NCI-H446 (cell line): ENCODE measurements around the gene TULP4.
"Not testable (repeated sequence)": the region's sequence is repeated elsewhere in the genome, so short reads cannot be mapped to it uniquely, and the experiment has no call there.

Experiments used
- DNase-seq, 2 experiments: peaks; one replicate each; lab custom pipeline; 2025; lab: John Stamatoyannopoulos, UW

TULP4 gene

GRCh38 chr6:158391276-158391675 lies 79.0 kb downstream of the TULP4 start:
- no peak for DNase-seq

DNA sequence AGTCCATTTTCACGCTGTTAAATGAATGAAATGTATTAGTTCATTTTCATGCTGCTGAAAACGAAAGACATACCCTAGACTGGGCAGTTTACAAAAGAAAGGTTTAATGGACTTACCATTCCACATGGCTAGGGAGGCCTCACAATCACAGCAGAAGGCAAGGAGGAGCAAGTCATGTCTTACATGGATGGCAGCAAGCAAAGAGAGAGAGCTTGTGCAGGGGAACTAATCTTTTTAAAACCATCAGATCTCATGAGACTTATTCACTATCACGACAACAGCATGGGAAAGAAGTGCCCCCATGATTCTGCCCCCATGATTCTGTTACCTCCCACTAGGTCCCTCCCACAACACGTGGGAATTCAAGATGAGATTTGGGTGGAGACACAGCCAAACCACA lies 79.7 kb downstream of the TULP4 start:
- DNase-seq = not testable (repeated sequence)

DNA sequence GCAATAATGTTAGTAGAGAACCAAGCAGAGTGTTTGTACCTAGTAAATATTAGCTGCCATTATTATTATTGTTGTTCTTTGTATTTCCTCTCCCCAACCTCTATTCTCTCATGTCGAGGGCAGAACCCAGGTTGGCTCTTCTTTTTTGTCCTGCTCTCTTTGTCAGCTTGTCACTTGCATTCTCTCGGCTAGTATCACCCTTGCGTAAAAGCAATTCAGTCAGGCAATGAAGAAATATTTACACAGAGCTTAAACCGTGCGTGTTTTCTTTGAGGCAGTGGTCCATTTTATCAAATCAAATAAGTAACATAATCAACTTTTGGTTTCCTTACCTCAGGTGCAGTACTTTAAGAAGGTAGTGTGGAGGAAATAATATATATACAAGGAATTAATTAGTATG lies 83.9 kb downstream of the TULP4 start:
- DNase-seq = no peak

DNA sequence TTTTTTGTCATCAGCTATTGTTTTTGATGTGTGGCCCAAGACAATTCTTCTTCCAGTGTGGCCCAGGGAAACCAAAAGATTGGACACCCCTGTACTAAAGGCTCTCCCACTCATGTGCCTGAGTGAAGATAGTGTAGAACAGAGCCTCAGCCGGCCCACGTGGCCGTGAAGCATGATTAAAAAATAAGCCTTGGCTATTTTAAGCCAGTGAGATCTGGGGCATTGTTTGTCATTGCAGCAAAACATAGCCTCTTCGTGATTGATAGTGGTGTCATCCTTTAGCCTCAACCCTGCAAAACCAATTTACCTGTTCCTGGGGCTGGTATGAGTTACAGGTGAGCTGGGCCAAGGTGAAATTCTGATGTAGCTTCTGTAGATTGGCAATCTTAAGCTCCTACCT lies 85.3 kb downstream of the TULP4 start:
- no peak for DNase-seq

- DNase-seq = no peak
Measured at GRCh38 chr6:158398252-158399024, 86.2 kb downstream of the TULP4 start.

DNA sequence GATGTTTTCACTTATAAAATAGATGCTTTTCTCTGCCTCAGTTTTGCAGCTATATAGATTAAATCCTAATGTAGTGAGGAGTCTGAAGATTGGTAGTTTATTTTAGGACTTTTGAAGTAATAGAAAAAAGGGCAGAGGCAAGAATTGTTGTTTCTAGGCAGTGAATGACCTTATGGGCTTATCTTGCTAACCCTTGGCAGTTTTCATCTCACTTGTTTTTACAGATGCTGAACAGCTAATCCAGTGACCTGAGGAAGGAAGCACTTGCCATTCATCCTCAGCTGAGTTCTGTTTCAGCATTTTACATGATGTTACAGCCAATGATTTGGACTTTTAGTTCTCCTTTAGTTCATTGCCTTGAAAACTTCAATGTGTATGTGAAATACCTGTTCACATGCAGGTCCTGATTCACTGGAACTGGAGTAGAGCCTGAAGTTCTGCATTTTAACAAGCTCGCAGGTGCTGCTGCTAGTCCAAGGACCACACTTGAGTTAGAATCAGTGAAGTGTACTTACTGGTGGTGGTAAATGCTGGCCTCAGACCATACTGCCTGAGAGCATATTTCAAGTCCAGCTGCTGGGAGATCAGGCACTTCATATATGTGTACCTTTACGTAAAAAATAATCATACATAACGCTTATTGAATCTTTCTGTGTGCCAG lies 86.9 kb downstream of the TULP4 start:
- no peak for DNase-seq

GRCh38 chr6:158402184-158402583 lies 89.9 kb downstream of the TULP4 start:
- no peak for DNase-seq

GRCh38 chr6:158405321-158405831 lies 93.1 kb downstream of the TULP4 start:
- DNase-seq = not testable (repeated sequence)

GRCh38 chr6:158405933-158406332 lies 93.7 kb downstream of the TULP4 start:
- no peak for DNase-seq

DNA sequence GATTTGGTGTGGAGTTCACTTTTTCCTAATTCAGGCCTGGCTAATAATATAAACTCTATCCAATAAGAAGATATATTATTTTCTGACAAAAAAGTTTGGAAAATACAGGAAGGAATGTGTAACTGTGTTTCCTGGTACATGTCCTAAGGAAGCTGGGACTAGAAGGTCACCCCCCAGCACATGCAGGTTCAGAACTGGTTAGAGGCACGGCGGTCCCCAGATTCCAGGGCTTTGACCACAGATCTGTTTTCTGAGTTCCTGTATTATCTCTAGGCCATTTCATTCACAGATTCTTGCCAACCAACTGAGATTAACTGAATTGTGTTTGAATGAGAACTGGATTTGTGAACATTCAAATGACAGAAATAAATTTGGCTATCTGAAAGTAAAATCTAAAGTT lies 94.5 kb downstream of the TULP4 start:
- DNase-seq = no peak

DNA sequence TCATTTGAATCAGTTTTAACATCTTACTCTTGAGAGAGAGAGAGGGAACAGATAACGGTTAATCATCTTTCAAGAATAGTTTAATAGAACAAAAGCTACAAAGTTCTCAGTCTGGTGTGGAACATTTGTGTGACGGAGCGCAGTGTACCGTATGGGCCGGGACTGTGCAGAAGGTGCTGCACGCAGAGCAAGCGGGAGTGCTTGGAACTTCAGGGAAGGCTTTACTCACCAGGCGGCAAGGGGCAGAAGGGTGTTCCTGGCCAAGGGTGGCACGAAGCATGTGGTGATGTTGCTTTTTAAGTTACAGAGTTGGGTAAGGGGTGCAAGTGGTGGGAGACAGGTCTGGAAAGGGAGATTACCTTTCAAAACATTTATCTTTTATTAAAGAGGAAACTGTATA lies 95.7 kb downstream of the TULP4 start:
- DNase-seq = no peak

DNA sequence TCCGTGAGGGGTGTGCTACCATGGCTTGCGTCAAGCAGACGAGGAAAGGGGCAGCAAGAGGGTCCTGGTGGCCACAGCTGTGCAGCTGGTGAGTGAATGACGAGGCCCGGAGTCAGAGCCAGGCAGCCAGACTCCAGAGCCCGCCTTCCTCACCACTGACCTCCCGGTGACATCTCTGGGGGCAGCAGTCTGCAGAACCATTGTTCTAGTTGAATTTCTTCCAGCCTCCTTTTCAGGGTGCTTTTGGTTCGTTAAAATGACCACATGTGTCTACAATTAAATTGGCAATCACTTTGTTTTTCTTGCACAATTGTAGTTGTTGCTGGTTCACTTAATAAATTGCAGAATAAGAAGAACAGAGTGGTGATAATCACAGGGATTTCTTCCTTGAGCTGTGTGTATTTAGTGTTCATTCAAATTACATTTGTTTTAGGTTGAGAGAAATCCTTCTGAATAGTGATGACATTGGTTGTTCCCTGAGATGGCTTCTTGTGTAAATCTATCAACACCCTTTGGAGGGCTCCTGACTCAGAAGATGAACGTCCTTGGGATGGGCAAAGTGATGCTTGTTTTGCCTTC lies 96.4 kb downstream of the TULP4 start:
- DNase-seq = no peak

DNA sequence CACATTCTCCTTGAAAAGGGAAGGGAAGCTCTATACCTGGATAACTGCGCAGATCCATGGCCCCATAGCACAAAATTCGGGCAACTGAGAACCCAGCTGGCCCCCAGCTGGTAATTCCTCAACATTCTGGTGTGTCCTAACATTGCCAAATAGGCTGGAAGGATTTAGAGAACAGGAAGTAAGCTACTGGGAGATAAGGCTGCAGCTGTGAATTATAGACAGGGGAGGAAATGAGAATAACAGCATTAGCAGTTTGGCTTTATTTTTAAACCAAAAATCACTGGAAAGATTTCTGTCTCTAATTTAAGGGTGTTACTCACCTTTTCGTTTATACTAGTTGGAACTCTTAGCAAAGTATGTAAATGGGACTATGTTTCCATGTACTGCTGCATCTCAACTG lies 97.2 kb downstream of the TULP4 start:
- no peak for DNase-seq

DNA sequence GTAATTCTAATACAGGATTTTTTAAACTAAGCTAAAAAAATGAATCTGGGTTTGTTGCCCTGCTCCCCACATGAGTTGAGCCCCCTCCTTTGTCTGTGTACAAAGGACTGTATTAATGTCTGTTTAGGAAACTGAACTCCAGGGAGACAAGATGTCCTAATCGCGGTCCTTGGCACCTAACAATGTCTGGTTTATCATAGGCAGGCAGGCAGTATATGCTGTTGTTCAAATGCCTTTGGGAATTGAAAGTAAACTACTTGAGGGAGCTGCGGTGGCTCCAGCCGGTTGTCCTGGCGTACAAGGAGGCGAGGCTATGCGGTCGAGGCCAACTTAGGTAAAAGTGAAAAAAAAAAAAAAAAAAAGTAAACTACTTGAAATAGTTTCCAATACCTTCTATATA lies 98.5 kb downstream of the TULP4 start:
- DNase-seq = no peak

GRCh38 chr6:158411998-158412397 lies 99.7 kb downstream of the TULP4 start:
- no peak for DNase-seq

DNA sequence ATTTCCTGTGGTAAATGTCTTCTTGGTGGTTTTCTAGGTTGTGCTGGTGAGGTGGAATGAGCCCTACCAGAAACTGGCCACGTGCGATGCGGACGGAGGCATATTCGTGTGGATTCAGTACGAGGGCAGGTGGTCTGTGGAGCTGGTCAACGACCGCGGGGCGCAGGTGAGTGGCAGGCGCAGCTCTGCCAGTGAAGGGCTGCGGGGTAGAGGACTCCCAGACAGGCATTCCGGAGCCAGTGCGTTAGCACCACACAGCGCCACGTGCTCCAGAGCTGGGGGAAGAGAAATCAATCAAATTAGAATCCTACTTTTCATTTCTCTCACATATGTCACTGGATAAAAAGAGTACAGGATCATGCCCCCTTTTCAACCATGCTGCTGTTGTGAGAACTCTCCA lies 100.8 kb downstream of the TULP4 start:
- no peak for DNase-seq

- DNase-seq = no peak
Measured at GRCh38 chr6:158413814-158414565, 101.7 kb downstream of the TULP4 start.

GRCh38 chr6:158414851-158415262 lies 102.6 kb downstream of the TULP4 start:
- no peak for DNase-seq

- no peak for DNase-seq
Measured at GRCh38 chr6:158415666-158416065, 103.4 kb downstream of the TULP4 start.

GRCh38 chr6:158416883-158417759 lies 104.9 kb downstream of the TULP4 start:
- DNase-seq = no peak

DNA sequence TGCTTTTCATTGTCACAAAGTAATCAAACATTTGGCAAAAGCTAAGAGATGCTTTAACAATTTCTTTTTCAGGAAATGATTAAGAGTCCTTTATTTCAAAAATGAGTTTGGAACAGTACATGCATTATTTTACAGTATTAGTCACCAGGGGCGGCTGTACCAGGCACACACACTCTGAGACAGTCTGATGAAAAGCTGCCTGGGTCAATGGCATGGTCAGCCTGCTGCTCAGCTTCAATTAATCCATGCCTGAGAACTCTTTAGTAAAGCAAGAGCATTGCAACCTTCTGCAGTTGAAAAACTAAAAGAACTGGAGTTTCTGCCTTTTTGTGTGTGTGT lies 105.5 kb downstream of the TULP4 start:
- DNase-seq = no peak

- DNase-seq = no peak
Measured at GRCh38 chr6:158418501-158418900, 106.2 kb downstream of the TULP4 start.
